ENCODE measurements around the gene TLDC2.

The TLDC2 gene

DNA sequence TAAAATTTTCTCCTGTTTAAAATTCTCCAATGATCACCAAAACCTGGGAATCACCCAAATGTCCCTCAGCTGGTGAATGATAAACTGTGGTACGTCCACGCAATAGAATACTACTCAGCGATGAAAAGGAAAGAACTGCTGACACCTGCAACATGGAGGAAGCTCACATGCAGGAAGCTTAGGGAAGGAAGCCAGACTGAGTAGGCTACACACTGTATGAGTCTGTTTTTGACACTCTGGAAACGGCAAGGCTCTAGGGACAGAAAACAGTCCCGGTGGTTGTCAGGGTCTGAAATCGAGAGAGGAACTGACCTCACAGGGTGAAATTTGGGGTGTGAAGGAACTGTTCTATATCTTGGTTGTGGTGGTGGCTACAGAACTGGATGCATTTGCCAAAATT lies 25.2 kb upstream of the TLDC2 start:
- DNase-seq: no peak

DNA sequence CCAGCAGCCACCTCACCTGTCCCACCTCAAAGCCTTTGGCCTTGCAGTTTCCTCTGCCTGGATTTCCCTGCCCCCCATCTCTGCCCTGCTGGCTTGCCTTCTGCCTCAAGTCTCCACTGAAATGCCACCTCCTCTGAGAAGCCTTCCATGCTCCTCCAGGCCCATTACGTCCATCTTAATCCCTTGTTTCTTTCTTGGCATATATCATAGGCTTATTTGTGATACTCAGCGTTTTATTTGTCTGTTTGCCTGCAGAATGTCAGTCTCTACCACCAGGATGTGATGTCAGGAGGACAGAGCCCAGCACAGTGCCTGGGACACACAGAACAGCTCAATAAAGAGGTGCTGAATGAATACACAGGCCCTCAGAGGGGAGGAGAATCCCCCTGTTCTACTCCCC lies 24.4 kb upstream of the TLDC2 start:
- no peak for DNase-seq

DNA sequence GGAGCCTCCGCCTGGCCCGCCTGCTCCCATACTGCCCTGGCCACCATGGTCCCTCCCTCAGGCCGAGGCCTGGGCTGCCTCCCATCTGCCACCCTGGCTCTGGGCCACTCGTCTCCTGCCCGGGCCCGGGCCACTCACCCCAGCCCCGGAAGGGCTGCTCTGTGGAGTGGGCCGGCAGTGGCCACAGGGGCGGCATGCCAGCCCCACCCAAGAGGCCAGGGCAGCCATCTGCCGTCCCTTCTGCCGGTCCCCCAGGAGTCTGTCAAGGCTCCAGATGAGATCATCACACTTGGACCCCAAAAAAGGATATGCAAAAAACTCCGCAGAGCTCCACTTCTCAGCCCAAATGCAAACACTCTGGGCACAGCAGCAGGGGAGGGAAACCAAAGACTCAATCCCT lies 23.8 kb upstream of the TLDC2 start:
- no peak for DNase-seq

DNA sequence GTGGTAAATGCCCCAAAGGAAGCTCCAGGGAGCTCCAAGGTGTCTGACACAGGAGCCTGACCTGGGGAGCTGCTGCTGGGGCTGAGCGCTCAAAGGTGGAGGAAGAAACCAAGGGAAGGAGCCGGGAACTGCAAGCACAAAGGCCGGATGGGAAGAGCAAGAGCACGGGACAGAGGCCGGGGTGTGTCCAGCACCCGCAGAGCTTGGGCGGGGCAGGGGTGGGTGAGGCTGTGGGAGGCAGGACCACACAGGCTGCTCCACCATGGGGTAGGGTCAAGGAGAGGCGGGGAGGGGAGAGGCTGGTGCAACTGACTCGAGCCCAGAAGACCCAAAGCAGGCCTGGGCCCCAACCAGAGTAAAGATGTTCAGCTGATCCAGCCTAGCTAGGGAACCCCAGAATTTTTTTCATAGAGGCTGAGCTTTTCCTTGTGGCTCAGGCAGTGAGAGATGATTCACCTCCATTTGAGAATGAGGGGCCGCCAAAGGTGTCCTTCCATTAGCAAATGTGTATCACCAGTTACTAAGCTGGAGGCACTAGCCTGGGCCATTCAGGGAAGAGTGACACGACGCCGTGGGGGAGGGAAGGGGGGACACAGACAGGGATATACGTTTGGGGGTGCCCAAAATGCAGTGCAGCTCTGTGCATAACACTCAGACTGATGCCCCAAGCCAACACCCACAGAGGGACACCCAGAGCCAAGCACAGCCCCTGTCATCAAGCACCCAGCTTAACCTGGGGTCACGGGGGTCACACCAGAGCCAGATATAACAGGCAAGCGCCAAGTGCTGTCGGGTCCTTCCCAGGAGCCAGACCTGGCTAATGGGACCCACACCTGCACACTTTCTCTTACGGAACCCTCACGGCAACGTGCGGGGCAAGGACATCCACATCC lies 21.3 kb upstream of the TLDC2 start:
- no peak for DNase-seq

DNA sequence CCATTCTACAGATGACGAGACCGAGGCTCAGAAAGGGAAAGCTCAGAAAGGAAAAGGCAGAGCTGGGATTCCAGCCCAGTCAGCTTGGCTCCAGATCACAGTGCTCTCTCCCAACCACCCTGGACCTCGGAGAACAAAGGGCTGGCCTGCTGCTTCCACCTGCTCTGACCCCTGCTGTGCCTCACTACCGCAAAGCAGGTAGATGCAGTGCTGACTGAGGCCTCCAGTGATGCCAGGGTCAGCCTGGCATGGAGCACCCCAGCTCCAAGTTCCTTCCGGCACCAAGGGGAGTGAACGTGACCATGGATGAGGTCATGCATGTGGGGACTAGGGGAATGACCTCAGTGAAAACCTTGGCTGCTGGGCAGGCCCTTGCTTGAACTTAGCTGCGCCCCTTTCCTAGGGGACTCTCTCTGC lies 20.7 kb upstream of the TLDC2 start:
- no peak for DNase-seq

DNA sequence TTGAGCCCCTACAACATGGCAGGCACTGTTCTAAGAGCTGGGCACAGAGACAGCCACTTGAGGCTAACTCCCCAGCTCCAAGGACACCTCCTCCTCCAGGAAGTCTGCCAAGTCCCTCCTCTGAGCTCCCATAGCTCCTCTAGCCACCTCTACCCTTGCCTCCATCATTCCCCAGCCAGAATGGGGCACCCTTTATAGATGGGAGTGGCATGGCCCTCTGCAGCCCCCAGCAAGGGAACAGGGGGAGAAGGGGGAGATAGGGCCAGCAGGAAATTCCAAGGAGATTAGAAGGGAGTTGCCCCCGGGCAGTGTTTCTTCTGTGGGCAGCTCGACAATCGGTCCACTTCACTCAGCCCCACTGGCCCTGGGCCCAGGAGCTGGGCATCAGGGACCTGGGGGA lies 19.7 kb upstream of the TLDC2 start:
- peak; percentile 27 for DNase-seq

DNA sequence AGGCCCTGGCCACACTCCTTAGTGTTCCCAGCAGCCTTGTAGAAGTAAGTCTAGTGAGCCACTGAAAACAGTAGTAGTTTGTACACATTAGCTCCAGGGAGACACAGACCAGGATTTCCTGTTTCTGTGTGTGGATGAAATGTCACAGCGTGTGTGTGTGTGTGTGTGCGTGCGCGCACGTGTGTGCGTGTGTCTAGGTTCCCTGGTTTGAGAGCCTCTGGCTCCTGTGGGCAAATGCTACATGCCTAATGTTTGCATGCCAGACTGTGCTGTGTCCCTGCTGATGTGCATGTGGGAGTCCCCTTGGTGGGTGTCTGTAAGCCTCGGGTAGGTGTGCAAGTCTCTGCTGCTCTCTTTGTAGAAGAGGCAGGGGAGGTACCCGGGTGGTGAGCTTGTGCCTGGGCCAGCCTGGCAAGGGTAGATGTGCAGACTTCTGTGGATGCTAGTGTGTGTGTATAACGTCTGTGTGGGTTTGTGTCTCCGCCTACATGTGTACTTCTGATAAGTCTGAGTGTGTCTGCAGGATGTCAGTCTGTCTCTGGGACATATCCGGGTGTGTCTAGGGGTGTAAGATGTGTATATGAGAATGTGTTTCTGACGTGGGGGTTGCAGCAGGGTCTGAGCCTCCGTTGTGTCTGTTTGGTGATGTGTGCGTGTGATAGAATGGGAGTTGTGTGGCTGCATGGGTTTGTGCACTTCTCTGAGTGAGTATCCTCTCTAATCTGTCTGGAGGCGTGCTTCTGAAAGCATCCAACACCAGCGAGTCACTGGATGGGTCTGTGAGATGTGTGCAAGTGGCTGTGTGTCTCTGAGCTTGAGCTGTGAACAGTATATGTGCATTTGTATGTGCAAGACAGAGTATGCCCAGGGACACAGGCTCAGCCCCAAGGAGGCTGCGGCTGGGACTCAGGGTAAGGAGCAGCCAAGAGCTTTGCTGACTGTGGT lies 19.0 kb upstream of the TLDC2 start:
- no peak for DNase-seq

DNA sequence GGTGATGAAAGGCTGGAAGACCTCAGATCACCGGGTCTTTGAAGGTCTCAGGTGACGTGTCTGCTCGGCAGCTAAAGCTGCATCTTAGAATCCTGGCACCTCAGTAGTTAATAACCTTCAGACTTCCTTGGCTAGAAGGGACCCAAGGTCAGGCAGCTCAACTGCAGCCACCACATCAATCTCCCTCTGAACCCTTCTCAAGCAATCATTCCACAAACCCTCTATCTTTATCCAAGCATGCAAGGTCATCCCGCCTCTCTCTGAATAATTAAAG lies 16.7 kb upstream of the TLDC2 start:
- DNase-seq: no peak

DNA sequence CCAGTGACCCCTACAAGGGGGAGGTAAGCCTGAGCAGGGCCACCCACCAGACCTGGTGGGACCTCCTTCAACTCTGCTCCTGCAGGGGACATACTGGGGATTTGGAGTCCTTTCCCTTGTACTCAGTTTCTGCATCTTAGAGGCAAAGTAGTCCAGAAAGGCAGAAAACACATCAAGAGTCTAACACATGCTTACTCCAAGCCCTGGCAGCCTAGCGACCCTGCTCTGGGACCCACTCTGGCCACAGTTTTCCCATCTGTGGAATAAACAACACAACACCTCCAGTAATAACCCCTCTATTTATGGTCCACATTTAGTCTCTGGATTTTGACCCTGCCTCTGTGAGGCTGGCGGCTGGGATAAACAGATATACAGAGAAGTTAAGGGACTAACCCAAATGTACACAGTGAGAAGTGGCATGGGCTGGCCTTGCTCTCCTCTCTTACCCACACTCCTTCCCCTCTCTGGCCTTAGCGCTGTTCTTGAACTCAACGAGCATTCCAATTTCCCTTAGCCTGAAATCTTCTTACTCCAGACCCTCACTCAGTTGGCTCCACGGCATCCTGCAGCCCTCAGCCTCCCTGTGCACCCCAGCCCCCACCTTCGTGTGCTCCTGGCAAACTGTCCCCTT lies 16.1 kb upstream of the TLDC2 start:
- no peak for DNase-seq

DNA sequence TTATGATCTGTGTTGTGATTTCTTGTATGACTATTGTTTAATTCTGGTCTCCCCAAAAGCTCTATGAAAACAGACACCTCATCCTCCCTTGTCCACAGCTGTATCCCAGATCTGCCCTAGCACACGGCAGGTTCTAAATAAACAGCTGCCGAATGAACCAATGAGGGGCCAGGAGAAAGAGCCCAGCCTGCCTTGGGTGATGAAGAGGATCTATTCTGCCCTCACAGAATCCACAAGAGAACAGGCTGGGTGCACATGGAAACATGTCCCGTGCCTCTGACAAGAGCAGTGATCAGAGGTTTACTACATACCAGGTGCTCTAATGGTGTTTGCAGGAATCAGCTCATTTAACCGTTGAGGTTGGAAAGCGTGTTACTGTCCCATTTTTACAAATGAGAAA lies 15.6 kb upstream of the TLDC2 start:
- DNase-seq: no peak

DNA sequence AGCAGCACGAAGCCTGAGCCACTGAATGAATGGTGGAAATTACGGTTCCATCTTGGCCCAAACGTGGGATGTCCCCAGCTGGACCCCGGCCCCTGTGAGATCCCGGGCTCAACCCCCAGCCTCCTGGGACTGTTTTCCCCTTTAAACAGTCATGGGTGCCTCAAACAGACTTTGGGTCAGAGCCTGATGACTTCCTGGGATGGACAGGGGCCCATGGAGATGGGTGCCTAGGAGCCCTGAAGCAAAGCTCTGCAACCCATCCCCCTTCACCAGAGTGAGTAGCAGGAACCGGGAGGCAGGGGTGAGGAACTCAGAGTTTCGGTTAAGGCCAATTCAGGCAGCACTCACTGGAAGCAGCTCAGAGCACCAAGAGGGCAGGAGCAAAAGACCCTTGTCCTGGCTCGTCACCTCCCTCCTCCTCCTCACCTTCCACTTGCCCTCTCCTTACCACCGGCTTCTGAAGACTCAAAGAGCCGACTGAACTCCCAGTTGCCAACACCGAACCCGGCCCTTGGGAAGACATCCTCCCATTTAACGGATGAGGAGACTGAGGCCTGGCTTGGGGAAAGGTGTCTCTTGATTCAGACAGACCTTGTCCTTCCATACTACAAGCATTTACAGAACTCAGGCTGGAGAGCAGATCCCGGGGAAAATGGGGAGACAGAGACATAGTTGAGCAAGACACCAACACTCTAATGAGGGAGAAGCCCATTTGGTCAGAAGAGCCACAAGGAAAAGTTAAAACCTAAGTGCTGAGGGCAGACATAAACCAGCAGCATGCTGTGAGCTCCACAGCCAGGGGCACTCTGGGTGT lies 14.9 kb upstream of the TLDC2 start:
- DNase-seq: no peak

DNA sequence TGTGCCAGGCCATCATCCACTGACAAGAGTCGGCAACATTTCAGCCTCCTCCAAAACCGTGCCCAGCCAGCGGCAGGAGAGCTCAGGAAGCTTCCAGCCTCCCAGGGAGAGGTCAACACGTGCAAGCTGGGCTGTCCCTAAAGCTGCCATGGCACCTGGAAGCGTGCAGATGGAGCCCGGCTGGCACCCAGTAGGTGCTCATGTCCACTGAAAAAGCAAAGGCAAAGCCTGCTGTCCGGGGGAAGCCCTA lies 14.4 kb upstream of the TLDC2 start:
- no peak for DNase-seq

DNA sequence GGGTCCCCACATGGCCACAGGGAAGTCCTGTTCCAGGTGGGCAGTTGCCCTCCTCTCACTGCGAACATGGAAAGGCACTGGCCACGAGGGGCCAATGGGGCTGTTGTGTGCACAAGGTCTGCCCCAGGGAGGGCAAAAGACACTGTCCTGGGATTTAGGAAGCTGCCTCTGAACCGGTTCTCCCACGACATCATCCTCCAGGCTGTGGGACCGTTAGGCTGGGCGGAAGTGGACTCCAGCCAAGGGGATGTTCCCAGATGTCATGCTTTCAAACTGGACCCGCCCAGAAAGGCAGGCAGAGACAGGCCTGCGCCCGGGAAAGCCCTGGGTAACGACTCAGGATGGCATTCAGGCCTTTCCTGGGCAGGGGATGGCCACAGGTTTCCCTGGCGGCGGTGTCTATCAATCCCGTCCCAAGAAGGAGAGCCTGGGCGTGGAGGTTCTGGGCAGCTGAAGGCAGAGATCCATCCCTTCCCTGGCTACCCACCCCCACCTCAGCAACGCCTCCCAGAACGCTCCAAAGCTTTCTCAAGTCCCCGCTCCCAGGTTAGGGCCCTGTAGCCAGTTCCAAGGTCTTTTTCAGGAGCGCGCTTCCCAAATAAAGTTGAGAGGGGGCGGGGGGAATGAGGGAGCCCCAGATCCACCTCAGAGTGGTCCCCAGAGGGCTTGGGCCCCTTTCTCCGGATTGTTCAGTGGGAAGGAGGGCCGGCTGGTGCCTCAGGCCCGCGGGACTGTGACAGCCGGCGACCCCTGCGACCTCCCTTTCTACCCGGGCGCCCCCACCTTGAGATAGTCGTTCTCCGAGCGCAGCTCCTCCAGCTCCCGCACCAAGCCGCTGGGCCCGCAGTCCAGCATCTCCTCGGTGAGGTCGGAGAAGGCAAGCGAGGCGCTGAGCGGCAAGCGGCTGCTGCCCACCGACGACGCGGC lies 13.8 kb upstream of the TLDC2 start:
- DNase-seq: peak; percentile 78

DNA sequence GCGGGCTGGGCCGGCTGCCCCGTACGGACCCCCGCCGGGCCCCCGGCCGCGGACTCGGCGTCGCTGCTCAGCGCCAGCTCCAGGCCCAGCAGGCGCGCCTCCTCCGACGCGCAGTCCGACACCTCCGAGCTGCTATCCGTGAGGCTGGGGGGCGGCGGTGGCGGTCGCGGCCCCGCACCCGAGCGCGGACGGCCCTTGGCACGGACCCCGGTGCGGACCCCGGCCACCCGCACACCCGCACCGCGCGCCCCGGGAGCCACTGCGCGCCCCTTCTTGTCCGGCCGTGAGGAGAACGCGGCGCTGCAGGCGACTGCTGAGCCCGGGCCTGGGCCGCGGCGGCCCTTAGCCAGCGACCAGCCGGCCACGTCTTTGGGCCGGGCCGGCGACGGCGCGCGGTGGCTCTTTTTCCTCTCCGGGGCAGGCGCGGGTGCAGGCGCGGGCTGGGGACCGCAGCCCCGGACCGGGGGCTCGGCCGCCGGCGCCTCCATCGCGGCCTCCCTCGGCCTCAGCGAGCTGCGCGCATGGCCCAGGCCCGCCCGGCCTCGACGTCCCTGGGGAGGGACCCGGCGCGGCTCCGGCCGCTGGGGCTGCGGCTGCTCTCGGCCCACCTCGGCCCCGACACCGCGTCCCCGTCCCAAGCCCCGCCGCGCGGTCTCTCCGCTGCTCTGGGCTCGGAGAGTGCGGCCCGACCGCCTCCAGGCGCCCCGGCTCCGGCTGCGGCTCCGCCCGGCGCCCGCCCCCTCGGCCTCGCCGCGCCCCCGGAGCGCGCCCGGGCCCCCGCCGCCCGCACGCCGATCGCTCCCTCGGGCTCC lies 12.9 kb upstream of the TLDC2 start:
- DNase-seq: no peak

DNA sequence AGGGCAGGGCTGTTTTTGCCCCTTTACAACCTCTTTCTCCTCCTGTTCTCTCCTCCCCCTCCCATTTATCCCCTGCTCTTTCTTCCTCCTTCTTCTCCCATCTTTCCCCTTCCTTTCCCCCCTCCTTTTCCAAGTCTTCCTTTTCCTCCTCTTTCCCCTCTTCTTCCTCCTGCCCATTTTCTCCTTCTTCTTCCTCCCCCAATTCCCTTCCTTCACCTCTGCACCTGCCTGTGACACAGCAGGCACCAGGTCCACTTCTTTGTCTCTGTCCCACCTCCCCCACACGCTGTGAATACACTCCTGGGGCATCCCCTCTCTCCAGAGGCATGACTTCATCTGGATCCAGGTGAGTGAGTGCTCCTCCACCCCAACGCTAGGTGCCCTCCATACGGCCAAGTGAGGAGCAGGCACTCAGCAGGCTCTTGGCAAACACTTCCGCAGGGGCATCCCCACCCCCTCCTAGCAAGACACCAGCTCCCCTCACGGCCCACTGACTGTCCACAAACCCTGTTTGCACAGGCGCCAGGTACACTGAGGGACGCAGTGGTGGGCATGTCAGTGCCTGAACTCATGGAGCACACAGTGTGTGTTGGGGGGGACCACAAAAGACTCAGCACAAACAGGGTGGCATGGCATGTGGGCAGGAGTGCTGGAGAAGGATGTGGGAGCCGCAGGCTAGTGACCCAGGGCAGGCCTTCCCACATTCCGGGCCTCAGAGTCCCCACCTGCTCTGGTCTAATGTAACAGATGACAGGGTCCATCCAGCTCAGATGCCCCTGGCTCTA lies 10.7 kb upstream of the TLDC2 start:
- no peak for DNase-seq

DNA sequence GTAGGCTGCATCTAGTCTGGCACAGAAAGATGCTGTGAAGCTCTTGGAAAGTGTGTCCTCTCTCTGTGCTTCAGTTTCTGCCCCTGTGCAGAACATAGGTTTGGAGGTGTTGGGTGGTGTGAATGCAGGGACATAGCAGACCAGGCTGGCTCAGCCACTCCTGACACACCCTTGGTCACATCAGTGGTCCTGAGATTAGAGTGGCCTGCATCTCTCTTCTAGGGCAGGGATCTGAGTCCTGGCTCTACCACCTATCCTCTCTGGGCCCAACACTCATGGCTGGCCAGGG lies 10.1 kb upstream of the TLDC2 start:
- DNase-seq: no peak

DNA sequence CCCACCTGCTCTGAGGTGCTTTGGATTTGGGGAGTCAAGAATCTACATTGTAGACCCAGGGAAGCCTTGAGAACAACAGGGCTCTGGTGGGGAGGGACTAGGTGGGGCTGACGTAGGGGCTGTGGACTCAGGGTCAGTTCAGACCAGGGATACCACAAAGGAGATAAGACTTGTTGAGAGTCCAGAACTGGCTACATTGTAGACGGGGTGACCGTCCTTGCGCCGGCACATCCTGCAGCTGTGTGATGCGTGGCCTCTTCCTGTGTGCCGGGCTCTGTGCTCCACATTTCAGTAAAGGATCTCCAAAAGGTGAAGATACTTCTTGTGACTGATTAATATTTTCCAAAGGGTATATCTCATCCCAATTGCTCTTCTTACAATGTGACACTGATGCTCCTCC lies 9.8 kb upstream of the TLDC2 start:
- no peak for DNase-seq

DNA sequence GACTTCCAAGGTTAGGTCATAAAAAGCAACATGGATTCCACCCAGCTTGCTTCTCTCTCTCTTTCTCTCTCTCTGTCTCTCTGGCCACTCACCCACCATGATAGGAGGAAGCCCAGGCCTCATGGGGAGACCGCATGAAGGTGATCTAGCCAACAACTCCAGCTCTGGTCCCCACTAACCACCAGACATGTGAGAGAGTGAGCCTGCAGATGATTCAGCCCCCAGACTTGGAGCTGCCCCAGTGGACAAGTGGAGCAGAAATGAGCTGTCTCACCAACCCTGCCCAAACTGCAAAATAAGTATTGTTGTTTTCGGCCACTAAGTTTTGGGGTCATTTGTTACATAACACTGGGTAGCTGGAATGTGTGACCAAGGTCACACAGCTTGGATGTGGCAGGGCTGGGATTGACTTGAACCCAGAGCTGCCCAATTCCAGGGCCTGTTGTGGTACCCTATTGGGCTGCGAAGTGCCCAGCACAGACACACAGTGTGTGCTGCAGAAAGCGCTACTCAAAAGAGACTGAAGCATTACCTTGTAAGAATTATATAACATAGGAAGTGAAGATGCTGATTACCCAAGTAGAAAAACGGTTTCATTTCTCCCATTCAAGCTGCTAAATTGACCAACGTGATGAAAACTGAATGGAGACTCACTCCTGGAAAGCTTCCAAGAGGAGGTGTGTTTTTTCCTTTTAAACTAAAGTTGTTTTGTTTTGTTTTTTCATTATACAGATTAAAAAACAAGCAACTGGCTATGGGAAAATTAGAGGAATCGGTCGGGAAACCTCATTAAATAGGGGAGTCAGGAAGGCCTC lies 9.1 kb upstream of the TLDC2 start:
- no peak for DNase-seq

All from amniotic stem cell (primary cell).